ENCODE data around the gene ITGB3.

- no peak for TF ChIP-seq EP300 (IDR thresholded peaks at IDR 0.05)
- TF ChIP-seq CTCF (IDR thresholded peaks at IDR 0.05) = no peak
Measured at GRCh38 chr17:47330548-47330947, 76.9 kb downstream of the ITGB3 start.

All from esophagus muscularis mucosa (tissue), 3 donors.